NCI-H1417 treated with DMSO at 0.1 percent for 48 hours (cell line): ENCODE results near the gene ARHGEF7.

Experiments used
- DNase-seq: peaks from one replicate; lab custom pipeline; 2025; lab: John Stamatoyannopoulos, UW

The ARHGEF7 gene

GRCh38 chr13:111346101-111346680 lies 231.1 kb downstream of the ARHGEF7 start:
- no peak for DNase-seq

- DNase-seq = no peak
These were observed 232.3 kb downstream of the ARHGEF7 start for GRCh38 chr13:111347438-111347837.

- DNase-seq = no peak
These were observed 238.4 kb downstream of the ARHGEF7 start for GRCh38 chr13:111353508-111353907.

DNA sequence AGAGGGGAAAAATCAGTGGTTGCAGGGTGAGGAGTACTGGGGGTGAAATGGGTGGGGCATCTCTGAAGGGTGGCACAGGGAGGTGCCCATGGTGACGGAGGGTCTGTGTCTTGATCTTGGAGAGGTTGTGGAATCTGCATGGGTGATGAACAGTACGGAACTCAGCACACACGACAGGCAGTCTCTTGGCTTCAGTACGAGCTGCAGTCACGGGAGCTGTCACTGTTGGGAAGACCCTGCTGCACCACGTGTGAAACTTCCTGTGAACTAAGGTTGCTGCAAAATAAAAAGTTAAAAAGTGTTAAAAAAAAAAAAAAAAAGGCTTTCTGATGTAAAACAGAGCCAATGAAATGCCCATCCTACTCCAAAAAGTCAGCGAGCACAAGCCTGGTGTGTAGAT lies 239.7 kb downstream of the ARHGEF7 start:
- DNase-seq = no peak
